Gastrocnemius medialis (tissue), 4 donors: Measurements from ENCODE around the gene METAP1D.

Experiments
- CTCF ChIP-seq, 5 experiments: fragments of 450-650 bp in 3 of 5; fragments of 200-600 bp in 2 of 5; sonication (generic) in 2 of 5; IDR thresholded peaks in 4 of 5; conservative IDR thresholded peaks in 1 of 5; 1 replicate in 4 of 5; 2 replicates in 1 of 5; pipeline ENCODE4 v1.5.1; 2016 to 2019; ENCODE audit warnings: antibody characterized with exemption in 5 of 5, mild to moderate bottlenecking in 3 of 5, moderate library complexity in 3 of 5
- POLR2A ChIP-seq, 2 donors: fragments of 450-650 bp; IDR thresholded peaks; one replicate each; pipeline ENCODE4 v1.6.1; 2017; ENCODE audit warnings: antibody characterized with exemption in 2 of 2, mild to moderate bottlenecking in 2 of 2, moderate library complexity in 2 of 2

GRCh38 chr2:172070936-172071335 is 71.2 kb downstream of the METAP1D start:
- TF ChIP-seq CTCF (IDR thresholded peaks at IDR 0.05 in 4 of 5, conservative IDR thresholded peaks at IDR 0.05 in 1 of 5) = no peak
- TF ChIP-seq POLR2A (IDR thresholded peaks at IDR 0.05) = no peak
